Fibroblast of lung (primary cell): Measurements from ENCODE around the gene ATP6V0D1.

Experiments used
- CTCF ChIP-seq, 2 donors: IDR thresholded peaks in 1 of 2; conservative IDR thresholded peaks in 1 of 2; 1 replicate in 1 of 2; 2 replicates in 1 of 2; pipeline ENCODE4 v1.5.1; 2011 to 2012; ENCODE audit warnings: low read length in 2 of 2, control low read depth in 1 of 2, inconsistent platforms in 1 of 2, low read depth in 1 of 2, mild to moderate bottlenecking in 1 of 2
- EZH2 ChIP-seq: IDR thresholded peaks from 2 replicates; pipeline ENCODE4 v1.5.1; 2012; ENCODE audit warnings: low read length, control low read depth, mild to moderate bottlenecking; ENCODE audit errors: missing control alignments

GRCh38 chr16:67409631-67410030 lies 71.3 kb downstream of the ATP6V0D1 start:
- TF ChIP-seq CTCF (conservative IDR thresholded peaks at IDR 0.05 in 1 of 2, IDR thresholded peaks at IDR 0.05 in 1 of 2; ENCODE audit: low read depth in 1 of 2, low read length in 2 of 2) (no peak), EZH2 (no peak)
